ENCODE measurements around the gene RSRC1.

The RSRC1 gene

GRCh38 chr3:158539414-158540014, 429.6 kb downstream of the RSRC1 start:
- peak; percentile 76 for ATAC-seq
- TF ChIP-seq CSDC2 (CRISPR knock-in tag; IDR thresholded peaks at IDR 0.05) (no peak), TCF4 (CRISPR knock-in tag; IDR thresholded peaks at IDR 0.05; ENCODE audit: borderline replicate concordance) (no peak), RARB (CRISPR knock-in tag; IDR thresholded peaks at IDR 0.05) (no peak), ESRRG (CRISPR knock-in tag; IDR thresholded peaks at IDR 0.05) (no peak), ZFP3 (CRISPR knock-in tag; IDR thresholded peaks at IDR 0.05) (no peak), TSHZ2 (CRISPR knock-in tag; IDR thresholded peaks at IDR 0.05) (no peak), ARNTL (CRISPR knock-in tag; IDR thresholded peaks at IDR 0.05; ENCODE audit: borderline replicate concordance, low read depth) (no peak), POU6F1 (CRISPR knock-in tag; IDR thresholded peaks at IDR 0.05; ENCODE audit: borderline replicate concordance, low read depth) (no peak), OSR1 (CRISPR knock-in tag; IDR thresholded peaks at IDR 0.05) (no peak), CREB5 (CRISPR knock-in tag; IDR thresholded peaks at IDR 0.05; ENCODE audit: low read depth) (no peak), ZC3H10 (CRISPR knock-in tag; IDR thresholded peaks at IDR 0.05) (no peak), ZNF8 (CRISPR knock-in tag; IDR thresholded peaks at IDR 0.05) (no peak), CSRNP3 (CRISPR knock-in tag; IDR thresholded peaks at IDR 0.05) (no peak), GLIS3 (CRISPR knock-in tag; IDR thresholded peaks at IDR 0.05) (no peak), ZNF565 (CRISPR knock-in tag; conservative IDR thresholded peaks at IDR 0.05; ENCODE audit: low read depth) (no peak), ISL1 (CRISPR knock-in tag; IDR thresholded peaks at IDR 0.05) (no peak)

GRCh38 chr3:158540066-158540465, 430.2 kb downstream of the RSRC1 start:
- no peak for ATAC-seq

GRCh38 chr3:158548691-158549090, 438.8 kb downstream of the RSRC1 start:
- ATAC-seq = no peak
- TF ChIP-seq RARB (CRISPR knock-in tag; IDR thresholded peaks at IDR 0.05) (no peak), POU6F1 (CRISPR knock-in tag; IDR thresholded peaks at IDR 0.05; ENCODE audit: borderline replicate concordance, low read depth) (no peak), PATZ1 (CRISPR knock-in tag; IDR thresholded peaks at IDR 0.05; ENCODE audit: borderline replicate concordance) (no peak), TCF4 (CRISPR knock-in tag; IDR thresholded peaks at IDR 0.05; ENCODE audit: borderline replicate concordance) (no peak), CSDC2 (CRISPR knock-in tag; IDR thresholded peaks at IDR 0.05) (no peak), CREB5 (CRISPR knock-in tag; IDR thresholded peaks at IDR 0.05; ENCODE audit: low read depth) (no peak), ISL1 (CRISPR knock-in tag; IDR thresholded peaks at IDR 0.05) (no peak), ZNF565 (CRISPR knock-in tag; conservative IDR thresholded peaks at IDR 0.05; ENCODE audit: low read depth) (no peak), ZC3H10 (CRISPR knock-in tag; IDR thresholded peaks at IDR 0.05) (no peak), SNAI2 (CRISPR knock-in tag; IDR thresholded peaks at IDR 0.05) (no peak)

More at GRCh38 chr3:158540066-158540465, 430.2 kb downstream of the RSRC1 start:
- TF ChIP-seq TCF4 (CRISPR knock-in tag; IDR thresholded peaks at IDR 0.05; ENCODE audit: borderline replicate concordance) (no peak), ZC3H10 (CRISPR knock-in tag; IDR thresholded peaks at IDR 0.05) (no peak), BACH2 (CRISPR knock-in tag; IDR thresholded peaks at IDR 0.05; ENCODE audit: borderline replicate concordance) (no peak), TOX (CRISPR knock-in tag; IDR thresholded peaks at IDR 0.05; ENCODE audit: borderline replicate concordance) (no peak), GLIS3 (CRISPR knock-in tag; IDR thresholded peaks at IDR 0.05) (no peak), PATZ1 (CRISPR knock-in tag; IDR thresholded peaks at IDR 0.05; ENCODE audit: borderline replicate concordance) (no peak)

Measured in SK-N-SH treated with all-trans-retinoic acid at 6 μM for 48 hours (cell line).